UCSD-AML1 (cell line): ENCODE results near the gene PDCD6IP.
"Not testable (repeated sequence)": the region's sequence is repeated elsewhere in the genome, so short reads cannot be mapped to it uniquely, and the experiment has no call there.

Source experiments
- DNase-seq: peaks from one replicate; lab custom pipeline; 2025; ENCODE audit not compliant: unreplicated experiment; lab: John Stamatoyannopoulos, UW

Gene PDCD6IP

DNA sequence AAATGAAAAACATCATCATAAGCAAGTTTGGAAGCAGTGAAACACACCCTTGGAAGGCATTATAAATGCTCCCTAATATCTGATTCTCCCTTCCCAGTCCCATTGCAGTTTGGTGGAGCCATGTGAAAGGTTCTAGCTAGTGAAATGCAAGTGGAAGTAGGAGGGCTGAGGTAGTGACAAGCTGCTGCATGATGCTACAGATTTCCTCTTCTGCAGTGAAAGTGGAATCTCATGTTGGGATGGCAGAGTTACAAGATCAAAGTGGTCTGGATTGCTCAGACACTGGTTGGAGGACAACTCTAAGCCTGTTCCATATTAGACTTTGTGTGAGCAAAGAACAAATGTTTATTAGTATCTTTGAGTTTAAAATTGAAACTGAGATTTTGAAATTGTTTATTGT is 3.3 kb upstream of the PDCD6IP start:
- no peak for DNase-seq

DNA sequence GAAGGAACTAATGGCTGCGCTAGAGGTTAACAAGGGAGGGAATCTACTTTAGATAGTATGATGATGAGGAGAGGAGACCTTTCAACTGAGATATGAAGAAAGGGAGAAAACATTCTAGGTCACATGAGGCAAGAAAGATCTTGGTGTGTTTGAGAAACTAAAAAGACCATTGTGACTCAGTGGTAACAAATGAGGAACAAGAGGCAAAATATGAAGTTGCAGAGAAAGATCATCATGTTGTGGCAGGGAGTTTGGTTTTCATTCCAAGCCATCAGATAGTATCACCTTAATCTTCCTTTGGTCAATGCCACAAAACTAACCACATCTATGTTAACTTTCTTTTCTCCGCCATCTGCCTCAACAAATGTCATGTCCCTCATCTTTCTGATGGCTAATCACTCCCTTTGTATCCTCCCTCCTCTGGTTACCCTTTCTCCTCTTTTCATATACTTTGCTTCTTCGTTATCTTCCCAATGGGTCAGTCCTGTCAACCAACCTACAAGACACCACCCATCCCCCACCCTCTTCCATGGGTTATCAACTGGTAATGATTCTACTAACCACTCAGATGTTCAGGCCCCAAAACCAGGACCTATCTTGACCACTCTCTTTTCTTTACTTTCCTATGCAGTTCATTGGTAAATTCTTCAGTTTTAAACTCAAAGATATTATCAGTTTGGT is 2.4 kb upstream of the PDCD6IP start:
- DNase-seq, result no peak

DNA sequence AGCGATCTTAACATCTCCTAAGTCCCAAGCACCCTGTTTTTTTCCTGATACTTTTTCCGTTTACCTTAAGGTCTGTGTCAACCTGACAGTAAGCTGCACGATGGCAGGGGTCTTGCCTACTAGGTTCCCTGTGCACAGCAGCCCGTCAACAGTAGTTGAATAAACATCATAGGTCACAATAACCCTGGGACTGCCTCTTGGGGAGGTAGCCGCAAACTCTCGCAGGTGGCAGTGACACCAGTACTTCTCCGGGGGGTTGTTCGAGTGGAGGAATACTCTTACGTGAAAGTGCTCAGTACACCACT is 365 bp upstream of the PDCD6IP start:
- DNase-seq, result no peak

DNA sequence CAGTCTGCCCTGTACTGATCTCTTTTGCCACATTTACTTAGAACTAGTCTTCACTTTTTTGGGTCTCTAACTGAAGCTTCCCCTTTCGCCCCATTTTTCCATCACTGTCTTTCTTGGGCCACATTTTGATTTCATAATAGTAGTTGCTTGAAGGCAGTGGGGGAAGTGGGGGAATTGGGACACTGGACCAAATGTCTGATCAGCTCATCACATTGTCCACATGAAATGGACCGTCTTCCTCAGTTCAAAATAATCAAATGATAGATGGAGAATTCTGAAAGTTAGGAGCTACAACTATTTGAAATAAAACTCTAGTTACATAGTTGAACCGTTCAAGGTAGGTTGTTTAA is 747 bp downstream of the PDCD6IP start:
- no peak for DNase-seq

DNA sequence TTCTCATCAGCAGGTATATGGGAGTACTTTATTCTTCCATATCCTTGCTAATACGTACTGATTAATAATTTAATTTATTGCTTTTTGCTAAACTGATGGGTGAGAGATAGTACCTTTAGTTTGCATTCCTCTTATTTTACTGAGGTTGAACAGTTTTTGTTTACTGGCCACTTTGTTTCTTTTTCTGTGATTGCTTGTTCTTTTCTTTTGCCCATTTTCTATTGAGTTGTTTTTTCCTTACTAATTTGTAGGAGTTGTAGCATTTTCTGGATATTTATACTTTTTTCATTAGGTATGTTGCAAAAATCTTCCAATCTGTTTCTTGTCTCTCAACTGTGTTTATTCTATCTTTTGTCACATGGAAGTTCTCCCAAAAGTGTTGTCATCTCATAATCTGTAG is 4.8 kb downstream of the PDCD6IP start:
- no peak for DNase-seq

DNA sequence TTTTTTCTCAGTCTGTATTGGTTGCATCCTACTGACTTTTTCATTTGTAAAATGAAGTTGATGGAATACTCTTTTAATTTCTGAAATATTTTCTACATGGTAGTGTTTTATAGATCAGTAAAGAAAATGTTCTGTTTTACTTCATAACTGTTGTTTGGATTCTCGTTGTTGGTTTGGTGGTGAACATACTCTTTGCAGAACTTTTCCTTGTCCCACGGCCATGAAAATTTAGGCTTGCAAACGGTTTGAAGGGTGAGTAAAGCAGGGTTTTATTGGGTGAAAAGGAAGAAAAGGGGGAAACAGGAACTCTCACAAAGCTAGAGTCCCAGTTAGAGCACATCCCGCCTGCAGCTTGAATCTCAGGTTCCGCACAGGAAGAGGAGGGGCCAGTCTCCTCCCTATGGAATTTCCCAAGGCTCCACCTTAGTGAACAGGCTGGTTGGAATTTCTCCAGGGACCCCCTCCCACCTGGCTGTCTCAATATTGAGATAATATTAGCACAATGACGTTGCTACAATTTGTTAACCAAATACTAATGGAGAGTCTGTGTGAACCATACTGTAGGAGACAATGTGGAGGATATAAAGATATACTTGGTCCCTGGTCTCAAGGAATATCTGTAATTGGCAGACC is 5.6 kb downstream of the PDCD6IP start:
- no peak for DNase-seq

DNA sequence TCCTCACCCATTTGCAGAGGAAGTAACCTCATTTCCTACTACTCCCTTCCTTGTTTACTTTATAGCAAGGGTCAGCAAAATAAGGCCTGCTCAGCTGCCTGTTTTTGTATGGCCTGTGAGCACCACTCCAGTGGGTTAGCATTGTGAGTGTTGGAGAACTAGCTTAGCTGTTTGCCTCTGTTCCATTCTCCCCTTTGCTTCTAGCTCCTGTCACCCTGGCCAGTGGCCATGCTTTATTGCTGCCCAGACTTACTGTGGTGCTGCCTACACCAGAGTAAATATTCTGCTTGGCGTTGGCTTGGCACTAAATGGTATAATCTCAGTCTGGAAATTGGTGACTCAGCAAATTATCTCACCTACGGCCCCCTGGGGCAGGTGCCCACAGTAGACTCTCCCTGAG is 8.8 kb downstream of the PDCD6IP start:
- DNase-seq, result no peak

DNA sequence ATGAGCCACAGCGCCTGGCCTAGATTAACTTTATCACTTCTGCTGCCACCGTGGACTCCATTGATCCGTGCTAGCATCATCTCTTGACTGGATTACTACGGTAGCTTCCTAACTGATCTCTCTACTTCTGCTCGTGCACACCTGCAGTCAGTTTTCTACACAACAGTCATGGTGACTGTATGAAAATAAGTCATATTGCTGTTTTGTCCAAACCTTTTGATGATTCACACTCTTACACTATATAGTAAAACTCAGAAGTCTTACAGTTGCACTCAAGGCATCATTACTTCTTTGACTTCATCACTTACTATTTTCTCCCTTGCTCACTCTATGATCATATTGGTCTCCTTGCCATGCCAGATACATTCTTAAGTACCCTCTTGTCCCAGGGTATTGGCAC is 10.1 kb downstream of the PDCD6IP start:
- no peak for DNase-seq

DNA sequence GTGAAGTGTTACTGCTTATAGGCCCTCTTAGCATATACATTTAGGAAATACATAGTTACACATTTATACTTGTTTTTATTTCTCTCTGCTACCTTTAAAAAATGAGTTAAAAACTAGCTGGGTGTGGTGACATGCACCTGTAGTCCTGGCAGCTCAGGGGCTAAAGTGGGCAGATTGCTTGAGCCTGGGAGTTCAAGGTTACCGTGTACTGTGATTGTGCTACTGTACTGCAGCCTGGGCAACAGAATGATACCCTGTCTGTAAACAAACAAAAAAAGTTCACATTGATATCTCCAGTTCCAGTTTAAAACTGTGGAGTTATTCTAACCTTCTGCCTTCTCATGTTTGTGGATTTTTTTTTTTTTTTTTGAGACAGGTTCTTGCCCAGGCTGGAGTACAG is 12.1 kb downstream of the PDCD6IP start:
- DNase-seq, result no peak

DNA sequence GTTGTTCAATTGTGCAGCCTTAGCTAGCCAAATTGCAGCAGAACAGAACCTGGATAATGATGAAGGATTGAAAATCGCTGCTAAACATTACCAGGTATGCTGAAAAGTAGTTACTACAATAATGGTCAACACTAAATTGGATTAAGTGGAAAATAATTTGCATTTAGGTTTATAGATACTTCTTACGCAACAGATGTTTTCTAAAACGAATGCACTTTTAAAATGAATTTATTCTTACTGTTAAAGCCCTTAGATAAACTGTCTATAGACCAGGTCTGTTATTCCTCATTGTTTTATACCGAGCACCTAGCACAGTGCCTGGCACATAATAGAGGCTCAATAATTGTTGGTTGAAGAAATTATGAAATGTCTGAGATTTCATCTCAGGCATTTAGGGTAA is 23.6 kb downstream of the PDCD6IP start:
- no peak for DNase-seq

DNA sequence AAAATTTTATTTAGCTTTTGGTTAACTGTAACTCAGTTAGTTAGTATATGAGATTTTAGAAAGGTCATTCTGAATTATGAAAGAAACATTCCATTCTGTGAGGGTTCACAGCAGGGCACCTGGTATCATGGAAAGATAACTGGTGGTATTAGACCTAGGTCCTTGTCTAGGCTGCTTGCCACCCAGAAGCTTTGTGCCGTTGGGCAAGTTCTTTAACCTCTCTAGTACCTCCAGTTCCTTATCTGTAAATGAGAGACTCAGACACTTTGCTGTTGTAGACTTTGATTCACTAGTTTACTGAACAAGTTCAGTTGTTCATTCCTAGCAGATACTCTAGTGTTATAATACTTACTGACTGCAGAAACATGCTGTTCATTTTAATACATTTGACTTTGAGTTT is 25.4 kb downstream of the PDCD6IP start:
- DNase-seq, result no peak

DNA sequence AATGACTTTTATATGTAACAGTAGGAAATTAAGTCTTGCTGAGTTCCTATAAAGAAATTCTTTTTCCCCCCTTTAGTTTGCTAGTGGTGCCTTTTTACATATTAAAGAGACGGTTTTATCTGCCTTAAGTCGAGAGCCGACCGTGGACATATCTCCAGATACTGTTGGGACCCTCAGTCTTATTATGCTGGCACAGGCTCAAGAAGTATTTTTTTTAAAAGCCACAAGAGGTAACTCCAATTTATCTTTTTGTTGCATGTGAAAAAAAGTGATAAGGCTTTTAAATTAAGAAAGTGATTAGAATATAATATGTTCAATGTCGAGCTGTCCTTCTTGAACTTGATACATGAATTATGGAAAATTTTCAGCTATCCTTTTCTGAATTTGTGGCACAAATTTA is 26.7 kb downstream of the PDCD6IP start:
- no peak for DNase-seq

DNA sequence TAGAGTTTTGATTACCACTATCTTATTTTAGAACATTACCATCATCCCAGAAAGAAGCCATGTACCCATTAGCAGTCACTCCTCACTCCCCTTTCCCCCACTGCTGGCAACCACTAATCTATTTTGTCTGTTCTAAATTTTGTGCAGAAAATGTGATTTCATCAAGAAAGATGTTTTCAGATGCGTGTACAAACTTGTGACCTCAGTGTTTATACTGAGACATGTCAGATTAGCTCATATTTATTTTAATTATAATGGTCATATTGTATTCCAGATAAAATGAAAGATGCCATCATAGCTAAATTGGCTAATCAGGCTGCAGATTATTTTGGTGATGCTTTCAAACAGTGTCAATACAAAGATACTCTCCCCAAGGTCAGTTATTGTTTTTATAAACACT is 27.8 kb downstream of the PDCD6IP start:
- DNase-seq, result no peak

DNA sequence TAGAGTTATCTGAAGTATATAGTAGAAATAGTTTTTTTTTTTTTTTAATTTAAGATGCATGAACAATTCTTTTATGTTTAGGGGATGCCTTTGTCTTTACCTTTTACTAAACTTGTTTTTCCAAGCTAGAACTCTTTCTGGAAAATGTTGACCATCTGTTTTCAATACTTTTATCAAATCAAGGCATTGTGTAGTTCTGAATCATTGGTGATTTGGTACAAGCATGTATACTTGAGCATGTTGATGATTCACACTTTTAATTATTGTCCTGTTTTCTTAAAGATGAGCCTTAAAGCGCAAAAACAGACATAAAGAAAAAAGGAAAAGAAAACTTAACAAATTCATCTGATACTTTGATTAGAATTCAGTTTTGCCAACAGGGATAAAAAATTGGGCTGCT is 28.3 kb downstream of the PDCD6IP start:
- no peak for DNase-seq

DNA sequence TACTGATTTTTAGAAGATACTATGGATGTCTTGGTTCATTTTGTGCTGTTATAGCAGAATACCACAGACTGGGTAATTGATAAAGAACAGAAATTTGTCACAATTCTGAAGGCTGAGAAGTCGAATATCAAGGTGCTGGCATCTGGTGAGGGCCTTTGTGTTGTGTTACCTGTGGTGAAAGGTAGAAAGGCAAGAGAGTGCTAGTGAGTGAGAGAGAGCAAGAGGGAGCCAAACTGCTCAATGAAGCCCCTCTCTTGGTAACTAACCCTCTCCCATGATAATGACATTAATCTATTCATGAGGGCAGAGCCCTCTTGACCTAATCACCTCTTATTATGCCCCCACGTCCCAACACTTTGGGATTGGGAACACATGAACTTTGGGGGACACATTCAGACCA is 31.3 kb downstream of the PDCD6IP start:
- no peak for DNase-seq

DNA sequence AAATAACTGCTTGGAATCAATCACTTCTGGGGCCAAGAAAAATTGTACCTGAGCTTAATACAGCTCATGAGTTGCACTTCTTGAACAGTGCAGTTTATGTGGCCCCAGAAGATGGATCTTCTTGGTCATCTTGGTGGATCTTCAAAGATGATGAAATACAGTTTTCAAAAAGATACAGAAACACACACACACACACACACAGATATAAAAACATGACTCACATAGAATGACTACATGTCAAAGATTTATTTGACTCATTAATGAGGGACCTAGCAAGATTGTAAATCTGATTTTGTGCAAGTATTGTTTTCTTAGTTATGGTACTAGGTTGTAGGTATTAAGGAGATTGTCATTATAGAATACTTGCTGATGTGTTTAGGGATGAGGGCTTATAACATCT is 32.6 kb downstream of the PDCD6IP start:
- no peak for DNase-seq

DNA sequence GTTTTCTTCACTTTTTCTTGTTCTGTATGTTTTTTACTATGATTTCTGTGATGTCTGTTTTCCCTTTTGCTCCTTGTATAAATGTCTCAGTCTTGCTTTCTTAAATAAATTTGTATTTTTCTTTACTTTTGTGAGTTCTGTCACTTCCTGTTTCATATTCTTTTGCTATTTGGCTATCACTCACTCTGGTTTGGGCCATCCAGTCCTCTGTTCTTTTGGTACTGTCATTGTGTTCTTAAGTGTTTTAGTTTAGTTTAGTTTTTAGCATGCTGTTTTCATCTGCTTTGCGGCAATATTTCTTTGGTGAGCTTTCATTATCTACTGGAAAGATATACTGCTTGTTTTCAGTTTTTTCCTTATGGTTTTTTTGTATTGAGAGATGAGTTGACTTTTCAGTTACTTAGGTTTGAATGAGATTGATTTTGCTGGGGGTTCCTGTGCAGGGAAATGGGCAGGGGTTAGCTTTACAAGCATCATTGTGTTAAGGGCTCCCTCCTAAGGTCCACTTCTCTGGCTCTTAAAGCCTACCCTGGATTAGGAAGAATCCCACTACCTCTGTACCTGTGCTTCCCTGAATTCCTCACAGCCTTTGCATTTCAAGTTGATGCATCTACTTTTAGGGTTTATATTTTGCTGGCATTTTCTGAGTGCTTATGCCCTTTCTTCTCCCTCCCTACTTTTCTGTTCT is 35.1 kb downstream of the PDCD6IP start:
- DNase-seq, result no peak

DNA sequence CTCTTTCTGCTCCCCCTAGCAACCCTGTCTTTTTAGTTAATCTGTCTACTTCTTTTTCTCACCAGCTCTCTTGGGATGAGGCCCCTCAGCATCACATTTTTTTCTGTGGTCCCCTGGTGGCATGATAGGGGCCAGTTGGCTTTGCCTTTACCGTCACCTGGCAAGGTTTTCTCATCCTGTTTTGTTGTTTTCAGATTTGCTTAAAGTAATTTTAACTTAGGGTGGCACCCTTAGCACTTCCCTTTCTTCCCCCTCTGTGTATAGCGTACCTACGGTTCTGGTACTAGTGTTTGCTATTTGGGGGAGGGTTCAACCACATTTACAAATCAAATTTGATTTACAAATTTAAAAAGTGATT is 35.6 kb downstream of the PDCD6IP start:
- DNase-seq, result no peak

DNA sequence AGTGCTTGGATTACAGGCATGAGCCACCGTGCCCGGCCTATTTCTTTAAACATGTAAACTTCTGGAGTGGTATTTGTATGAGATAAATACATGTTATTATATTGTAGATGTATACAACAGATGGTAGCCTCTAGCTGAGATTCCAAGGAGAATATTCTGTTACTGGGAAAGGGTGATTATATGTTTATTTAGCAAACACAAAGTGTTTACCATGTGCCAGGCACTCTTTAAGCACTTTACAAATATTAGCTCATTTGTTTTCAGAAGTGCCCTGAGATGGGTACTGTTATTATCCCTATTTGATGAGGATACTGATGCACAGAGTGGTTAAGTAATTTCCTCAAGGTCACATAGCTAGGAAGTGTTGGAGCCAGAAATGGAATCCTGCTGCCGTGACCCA is 38.8 kb downstream of the PDCD6IP start:
- DNase-seq, result not testable (repeated sequence)

DNA sequence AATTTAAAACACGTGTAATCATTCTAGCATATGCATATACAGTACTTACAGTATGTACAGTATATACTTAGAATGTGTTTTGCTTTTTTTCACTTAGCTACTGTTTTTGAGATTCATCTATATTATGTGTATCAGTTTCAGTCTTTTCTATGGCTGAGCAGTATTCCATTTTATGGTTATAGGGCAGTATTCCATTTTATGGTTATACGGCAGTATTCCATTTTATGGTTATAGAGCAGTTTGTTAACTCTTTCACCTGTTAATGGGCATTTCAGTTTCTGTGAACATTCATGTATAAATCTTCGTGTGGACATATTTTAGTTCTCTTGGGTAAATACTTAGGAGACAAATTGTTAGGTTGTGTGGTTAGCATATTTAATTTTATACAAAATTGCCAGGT is 40.9 kb downstream of the PDCD6IP start:
- no peak for DNase-seq

DNA sequence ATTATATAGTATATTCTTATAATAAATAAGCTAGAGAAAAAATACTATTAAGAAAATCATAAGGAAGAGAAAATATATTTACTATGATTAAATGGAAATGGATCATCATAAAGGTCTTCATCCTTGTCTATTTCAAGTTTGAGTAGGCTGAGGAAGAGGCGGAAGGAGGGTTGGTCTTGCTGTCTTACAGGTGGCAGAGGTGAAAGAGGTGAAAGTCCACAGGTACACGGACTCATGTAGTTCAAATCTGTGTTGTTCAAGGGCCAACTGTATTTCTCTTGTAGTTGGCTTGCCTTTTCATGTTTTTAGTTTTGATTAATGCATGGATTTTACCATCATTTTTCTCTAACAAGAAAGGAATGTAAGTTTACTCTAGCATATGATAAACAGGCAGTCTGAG is 41.7 kb downstream of the PDCD6IP start:
- DNase-seq, result no peak

DNA sequence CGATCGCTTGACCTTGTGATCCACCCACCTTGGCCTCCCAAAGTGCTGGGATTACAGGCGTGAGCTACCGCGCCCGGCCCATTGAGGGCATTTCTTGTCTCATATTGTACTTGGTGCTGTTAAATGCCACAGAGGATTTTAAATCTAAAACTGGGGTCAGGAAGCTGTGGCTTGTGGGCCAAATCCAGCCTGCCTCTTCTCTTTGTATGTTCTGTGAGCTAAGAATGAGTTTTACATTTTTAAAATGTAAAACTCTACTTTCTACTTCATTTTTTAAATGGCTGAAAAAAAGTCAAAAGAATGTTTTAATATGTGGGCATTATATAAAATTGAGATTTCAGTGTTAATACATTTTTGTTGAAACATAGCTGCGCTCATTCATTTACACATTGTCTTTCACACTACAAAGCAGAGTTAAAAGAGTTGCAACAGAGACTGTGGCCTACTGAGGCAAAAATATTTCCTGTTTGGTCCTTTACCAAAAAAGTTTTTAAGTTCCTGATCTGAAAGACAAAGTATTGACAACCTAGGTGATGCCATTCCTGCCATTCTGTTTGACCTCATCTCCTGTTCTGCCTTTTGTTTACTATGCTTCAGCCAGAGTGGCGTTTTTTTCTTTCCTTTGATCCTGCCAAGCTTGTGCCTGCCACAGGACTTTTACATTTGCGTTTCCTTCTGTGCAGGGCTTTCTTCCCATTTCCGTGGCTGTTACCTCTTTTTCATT is 50.4 kb downstream of the PDCD6IP start:
- no peak for DNase-seq
